Thyroid gland (tissue), 4 donors: ENCODE measurements around the gene KLF7. TPM values are rescaled to one million over a fixed set of nuclear protein-coding genes. Genes with fewer than 3 reads are reported as not detected.
A peak's percentile ranks its signal among the peaks of the same experiment; 100 is the strongest.

Experiments used
- DNase-seq, 2 donors: peaks; one replicate each; pipeline ENCODE4 v3.0.0-alpha.2; 2019
- H3K27ac ChIP-seq, 3 donors: fragments of 200-600 bp; sonication (generic); 1 replicate in 2 of 3; 2 replicates in 1 of 3; pipeline ENCODE4 v1.5.1; 2016 to 2019; ENCODE audit warnings: mild to moderate bottlenecking in 1 of 3, moderate library complexity in 1 of 3
- H3K27me3 ChIP-seq: fragments of 200-600 bp; sonication (generic); one replicate; pipeline ENCODE4 v1.5.1; 2019
- H3K36me3 ChIP-seq, 2 donors: fragments of 200-600 bp; sonication (generic); one replicate each; pipeline ENCODE4 v1.5.1; 2016 to 2019
- H3K4me1 ChIP-seq, 2 donors: fragments of 200-600 bp; sonication (generic); one replicate each; pipeline ENCODE4 v1.5.1; 2017 to 2019
- H3K4me3 ChIP-seq, 3 donors: fragments of 200-600 bp; sonication (generic); replicated peaks in 1 of 3; 1 replicate in 2 of 3; 2 replicates in 1 of 3; pipeline ENCODE4 v1.5.1; 2016; ENCODE audit warnings: mild to moderate bottlenecking in 1 of 3
- H3K9me3 ChIP-seq: fragments of 200-600 bp; sonication (generic); one replicate; pipeline ENCODE4 v1.5.1; 2017
- POLR2A ChIP-seq, 2 donors: fragments of 450-650 bp; IDR thresholded peaks; one replicate each; pipeline ENCODE4 v1.6.1; 2017; ENCODE audit warnings: antibody characterized with exemption in 2 of 2, mild to moderate bottlenecking in 2 of 2, moderate library complexity in 1 of 2
- WGBS, 2 donors: methylation state at CpG; one replicate each; pipeline ENCODE4 v1.1.5; 2017; 5-methylcytosine and 5-hydroxymethylcytosine counted together
- intact Hi-C: fragments of 100-400 bp; cut with DNase I; formaldehyde crosslinking; loops from one replicate; pipeline ENCODE4 v1.15.1; 2023
- total RNA-seq, 4 donors: library from RNA; depleted of rRNA; stranded (reverse); fragments of >200 nt; gene quantifications; one replicate each; pipeline ENCODE4 v1.2.3, GENCODE V29; 2016
- TF ChIP-seq, protein P1 (sequence below), 6 experiments: fragments of 200-600 bp in 3 of 6; fragments of 450-650 bp in 3 of 6; sonication (generic) in 3 of 6; IDR thresholded peaks; one replicate each; pipeline ENCODE4 v1.5.1; 2016 to 2019; ENCODE audit warnings: antibody characterized with exemption in 6 of 6, mild to moderate bottlenecking in 2 of 6, inconsistent platforms in 1 of 6, moderate library complexity in 1 of 6

Gene KLF7
- total RNA-seq, 4 donors from 2014 or later, result 19.4 to 29.5 (median 25.6) TPM

GRCh38 chr2:207131594-207131993 lies 34.2 kb downstream of the KLF7 start:
- TF ChIP-seq POLR2A (IDR thresholded peaks at IDR 0.05), result no peak
- TF ChIP-seq, protein P1, sequence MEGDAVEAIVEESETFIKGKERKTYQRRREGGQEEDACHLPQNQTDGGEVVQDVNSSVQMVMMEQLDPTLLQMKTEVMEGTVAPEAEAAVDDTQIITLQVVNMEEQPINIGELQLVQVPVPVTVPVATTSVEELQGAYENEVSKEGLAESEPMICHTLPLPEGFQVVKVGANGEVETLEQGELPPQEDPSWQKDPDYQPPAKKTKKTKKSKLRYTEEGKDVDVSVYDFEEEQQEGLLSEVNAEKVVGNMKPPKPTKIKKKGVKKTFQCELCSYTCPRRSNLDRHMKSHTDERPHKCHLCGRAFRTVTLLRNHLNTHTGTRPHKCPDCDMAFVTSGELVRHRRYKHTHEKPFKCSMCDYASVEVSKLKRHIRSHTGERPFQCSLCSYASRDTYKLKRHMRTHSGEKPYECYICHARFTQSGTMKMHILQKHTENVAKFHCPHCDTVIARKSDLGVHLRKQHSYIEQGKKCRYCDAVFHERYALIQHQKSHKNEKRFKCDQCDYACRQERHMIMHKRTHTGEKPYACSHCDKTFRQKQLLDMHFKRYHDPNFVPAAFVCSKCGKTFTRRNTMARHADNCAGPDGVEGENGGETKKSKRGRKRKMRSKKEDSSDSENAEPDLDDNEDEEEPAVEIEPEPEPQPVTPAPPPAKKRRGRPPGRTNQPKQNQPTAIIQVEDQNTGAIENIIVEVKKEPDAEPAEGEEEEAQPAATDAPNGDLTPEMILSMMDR (IDR thresholded peaks at IDR 0.05), result no peak
- peaks cover 24 to 69% of the 10 kb centered on the region in 2 donors for H3K4me1 ChIP-seq
- no peaks in the 10 kb centered on the region for H3K9me3 ChIP-seq
- H3K36me3 ChIP-seq, result no peaks in the 10 kb centered on the region
- no peaks in the 10 kb centered on the region for H3K27me3 ChIP-seq
- intact Hi-C loops, result no loop called here
- peak overlapping the region in 2 of 3 donors; percentile 10 to 47 for H3K27ac ChIP-seq
- no peak overlapping the region for H3K4me3 ChIP-seq
- DNase-seq, result no peak
- 64 to 75% methylated on average over 2 of the region's 2 CpGs for WGBS, 2 donors

GRCh38 chr2:207130958-207131521 lies 34.7 kb downstream of the KLF7 start:
- TF ChIP-seq, protein P1 (IDR thresholded peaks at IDR 0.05), result no peak
- no peak for TF ChIP-seq POLR2A (IDR thresholded peaks at IDR 0.05)
- H3K27me3 ChIP-seq, result no peaks in the 10 kb centered on the region

GRCh38 chr2:207129821-207130220 lies 35.9 kb downstream of the KLF7 start:
- 94 to 95% methylated on average over 4 of the region's 4 CpGs for WGBS, 2 donors
- Histone ChIP-seq H3K9me3 (no peaks in the 10 kb centered on the region), H3K4me3 (no peak overlapping the region), H3K27me3 (no peaks in the 10 kb centered on the region), H3K27ac (no peak overlapping the region), H3K36me3 (no peaks in the 10 kb centered on the region), H3K4me1 (peaks cover 14 to 51% of the 10 kb centered on the region in 2 donors)
- no peak for DNase-seq
- TF ChIP-seq POLR2A (IDR thresholded peaks at IDR 0.05), result no peak
- TF ChIP-seq, protein P1 (IDR thresholded peaks at IDR 0.05), result no peak
- intact Hi-C loops, result no loop called here

More at GRCh38 chr2:207130958-207131521, 34.7 kb downstream of the KLF7 start:
- WGBS, 2 donors, result 90 to 98% methylated on average over 2 of the region's 2 CpGs
- no peak for DNase-seq
- H3K4me3 ChIP-seq, result no peak overlapping the region
- H3K27ac ChIP-seq, result peak overlapping the region in 2 of 3 donors; percentile 10 to 47
- H3K36me3 ChIP-seq, result no peaks in the 10 kb centered on the region
- intact Hi-C loops, result no loop called here
- H3K4me1 ChIP-seq, result peaks cover 20 to 63% of the 10 kb centered on the region in 2 donors
- no peaks in the 10 kb centered on the region for H3K9me3 ChIP-seq

GRCh38 chr2:207128867-207129266 lies 36.9 kb downstream of the KLF7 start:
- Histone ChIP-seq H3K27ac (no peak overlapping the region), H3K27me3 (no peaks in the 10 kb centered on the region), H3K9me3 (no peaks in the 10 kb centered on the region), H3K4me3 (no peak overlapping the region), H3K36me3 (peaks cover under 1 to 2% of the 10 kb centered on the region in 2 donors), H3K4me1 (peaks cover 6 to 42% of the 10 kb centered on the region in 2 donors)
- intact Hi-C loops, result no loop called here
- TF ChIP-seq POLR2A (IDR thresholded peaks at IDR 0.05), result no peak
- TF ChIP-seq, protein P1 (IDR thresholded peaks at IDR 0.05), result no peak
- DNase-seq, result no peak
- 94 to 96% methylated on average over 4 of the region's 4 CpGs for WGBS, 2 donors

- H3K4me1 ChIP-seq, result peaks cover 9 to 38% of the 10 kb centered on the region in 2 donors
- no peaks in the 10 kb centered on the region for H3K9me3 ChIP-seq
- H3K4me3 ChIP-seq, result no peak overlapping the region
- peaks cover 9 to 10% of the 10 kb centered on the region in 2 donors for H3K36me3 ChIP-seq
- H3K27ac ChIP-seq, result no peak overlapping the region
- 86 to 96% methylated on average over 4 of the region's 4 CpGs for WGBS, 2 donors
- no peaks in the 10 kb centered on the region for H3K27me3 ChIP-seq
- TF ChIP-seq, protein P1 (IDR thresholded peaks at IDR 0.05), result no peak
- no peak for TF ChIP-seq POLR2A (IDR thresholded peaks at IDR 0.05)
- intact Hi-C loops, result no loop called here
- DNase-seq, result no peak
Observed at GRCh38 chr2:207126724-207127308, 38.9 kb downstream of the KLF7 start.
